ENCODE results near the gene LZTFL1.

- TF ChIP-seq CTCF (IDR thresholded peaks at IDR 0.05; ENCODE audit: poor library complexity) (no peak), EZH2 (IDR thresholded peaks at IDR 0.05; ENCODE audit: borderline replicate concordance) (no peak)
These were observed 49.3 kb downstream of the LZTFL1 start for GRCh38 chr3:45792516-45793172.
